NCI-H2196 treated with DMSO at 0.1 percent for 48 hours (cell line): ENCODE measurements around the gene TMC2.
A peak's percentile ranks its signal among the peaks of the same experiment; 100 is the strongest.
"Not testable (repeated sequence)": the region's sequence is repeated elsewhere in the genome, so short reads cannot be mapped to it uniquely, and the experiment has no call there.

Experiments
- DNase-seq: peaks from one replicate; lab custom pipeline; 2025; ENCODE audit not compliant: unreplicated experiment; lab: John Stamatoyannopoulos, UW

Gene TMC2

DNA sequence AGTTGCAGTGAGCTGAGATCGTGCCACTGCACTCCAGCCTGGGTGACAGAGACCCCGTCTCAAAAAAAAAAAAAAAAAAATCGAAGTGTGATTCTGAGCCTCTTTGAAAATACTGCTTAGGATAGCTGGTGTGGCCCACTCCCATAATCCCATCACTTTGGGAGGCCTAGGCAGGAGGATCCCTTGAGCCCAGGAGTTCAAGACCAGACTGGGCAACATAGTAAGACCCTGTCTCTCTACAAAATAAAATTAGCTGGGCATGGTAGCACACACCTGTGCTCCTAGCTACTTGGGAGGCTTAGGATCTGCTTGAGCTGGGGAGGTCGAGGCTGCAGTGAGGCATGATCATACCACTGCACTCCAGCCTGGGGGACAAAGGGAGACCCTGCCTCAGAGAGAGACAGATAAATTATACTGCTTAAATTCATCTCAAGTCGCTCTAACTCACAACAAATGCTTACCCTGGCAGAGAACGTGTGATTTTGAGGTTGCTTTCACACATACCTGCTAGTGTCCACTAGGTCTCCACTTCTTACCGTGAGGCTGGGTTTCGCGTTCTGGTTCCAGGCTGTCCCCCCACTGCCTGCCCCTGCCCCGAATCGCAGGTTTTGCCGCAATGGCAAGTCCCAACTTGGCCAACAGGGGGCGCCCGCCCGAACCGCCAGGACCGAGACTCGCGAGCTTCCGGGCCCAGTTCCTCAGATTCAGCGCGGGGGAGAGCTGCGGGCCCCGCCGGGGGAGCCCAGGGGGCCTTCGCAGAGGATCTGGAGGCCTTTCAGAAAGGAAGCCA, 12.3 kb upstream of the TMC2 start:
- peak; percentile 55 for DNase-seq

DNA sequence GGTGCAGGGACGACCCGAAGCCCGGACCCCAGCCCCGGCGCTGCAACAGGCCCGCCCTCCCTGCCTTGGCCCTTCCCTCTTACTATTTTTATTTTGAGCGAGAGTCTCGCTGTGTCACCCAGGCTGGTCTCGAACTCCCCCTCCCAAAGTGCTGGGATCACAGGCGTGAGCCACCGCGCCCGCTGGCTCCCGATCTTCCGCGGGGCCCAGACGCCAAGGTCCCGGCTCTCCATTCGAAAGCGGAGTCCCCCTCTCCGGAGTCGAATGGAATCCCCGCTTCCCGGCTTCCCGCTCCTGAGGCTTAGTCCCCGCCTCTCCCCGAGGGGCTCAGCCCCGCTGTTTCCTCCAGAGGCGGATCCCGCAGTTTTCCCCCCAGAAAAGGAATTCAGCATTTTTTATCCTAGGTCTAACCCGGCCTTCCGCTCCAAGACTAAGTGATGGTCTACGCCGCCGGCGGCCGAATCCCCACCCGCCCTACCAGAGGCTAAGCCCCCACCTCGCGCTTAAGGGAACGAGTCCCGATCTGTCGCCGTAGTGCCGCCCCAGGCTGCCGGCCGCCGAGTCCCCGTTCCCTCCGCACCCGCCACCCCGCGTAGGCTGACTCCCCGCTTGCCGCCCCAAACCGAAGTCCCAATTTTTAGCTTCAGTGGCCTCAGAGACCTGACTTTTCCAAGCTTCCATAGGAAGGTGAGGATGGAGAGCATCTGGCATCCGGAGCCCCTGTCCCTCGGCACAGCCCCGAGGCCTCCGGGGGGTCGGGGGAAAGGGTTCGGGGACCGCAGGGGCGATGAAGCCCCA, 11.5 kb upstream of the TMC2 start:
- no peak for DNase-seq

GRCh38 chr20:2526218-2526583, 10.2 kb upstream of the TMC2 start:
- DNase-seq = not testable (repeated sequence)

DNA sequence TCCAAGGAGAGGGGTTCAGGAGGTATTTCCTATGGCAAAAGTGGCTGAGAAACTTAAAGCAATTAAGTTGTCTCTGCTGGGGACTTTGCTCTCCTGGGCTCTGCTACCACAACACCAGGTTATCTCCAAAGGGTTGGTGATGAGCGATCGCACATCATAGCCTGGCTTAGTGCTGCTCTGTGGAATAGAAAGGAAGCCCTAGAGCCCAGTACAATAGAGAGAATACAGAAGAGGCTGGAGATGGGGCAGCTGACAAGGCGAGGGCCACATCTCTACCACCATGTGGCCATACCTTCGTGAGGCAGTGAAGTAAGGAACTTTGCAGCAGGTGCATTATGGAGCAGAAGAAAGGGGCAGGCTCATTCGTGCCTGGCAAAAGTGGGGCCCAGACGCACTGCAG, 8.6 kb upstream of the TMC2 start:
- no peak for DNase-seq

DNA sequence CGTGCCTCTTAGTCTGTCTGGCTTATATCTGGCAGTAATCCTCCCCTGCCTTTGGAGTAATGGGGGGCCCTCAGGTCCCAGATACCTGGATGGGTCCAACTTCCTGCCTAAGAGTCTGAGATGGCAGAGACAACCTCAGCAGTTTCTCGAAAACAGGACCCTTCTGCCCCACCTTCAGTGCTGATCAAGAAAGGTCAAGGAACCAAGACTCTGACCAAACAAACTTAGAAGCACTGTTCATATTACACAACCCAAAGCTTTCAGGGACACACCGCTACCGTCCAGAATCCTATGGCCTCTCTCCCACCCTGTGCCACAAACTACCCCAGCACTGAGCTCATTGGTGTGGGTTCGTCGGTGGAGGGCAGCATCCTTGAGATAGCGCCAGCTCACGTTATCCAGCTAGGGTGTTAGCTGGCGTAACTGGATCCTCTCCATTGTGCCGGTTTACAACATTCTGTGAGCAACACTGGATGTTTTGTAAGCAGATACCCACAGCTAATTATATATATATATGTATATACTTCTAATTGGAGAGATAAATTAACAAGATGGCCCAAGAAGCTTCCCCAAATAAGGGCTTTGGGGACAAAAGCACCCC, 7.6 kb upstream of the TMC2 start:
- DNase-seq = no peak

- DNase-seq = no peak
Observed at GRCh38 chr20:2533118-2533517, 3.3 kb upstream of the TMC2 start.

- no peak for DNase-seq
Observed at GRCh38 chr20:2535711-2536559, 438 bp upstream of the TMC2 start.

- DNase-seq = no peak
Observed at GRCh38 chr20:2537101-2537500, 728 bp downstream of the TMC2 start.

DNA sequence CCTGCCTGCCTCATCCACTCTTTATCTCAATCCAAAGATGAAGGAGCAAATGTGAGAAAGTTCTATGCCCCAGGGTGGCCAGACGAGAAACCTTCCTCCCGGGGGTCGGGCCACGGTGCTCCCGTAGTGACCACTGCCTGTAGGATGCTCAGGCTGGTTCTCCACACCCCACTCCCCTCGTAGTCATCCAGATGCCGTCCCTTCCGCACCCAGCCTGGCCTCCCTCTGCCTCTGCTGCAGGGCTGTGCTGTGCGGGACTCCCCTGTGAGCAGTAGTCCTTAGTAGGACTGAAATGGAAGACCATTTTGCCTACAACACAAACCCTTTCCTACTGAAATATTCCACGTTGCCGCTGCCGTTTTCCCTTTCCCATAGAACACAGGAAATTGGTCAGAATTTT, 2.0 kb downstream of the TMC2 start:
- no peak for DNase-seq

- DNase-seq = no peak
Observed at GRCh38 chr20:2538931-2539720, 2.8 kb downstream of the TMC2 start.

GRCh38 chr20:2541940-2542339, 5.6 kb downstream of the TMC2 start:
- no peak for DNase-seq

DNA sequence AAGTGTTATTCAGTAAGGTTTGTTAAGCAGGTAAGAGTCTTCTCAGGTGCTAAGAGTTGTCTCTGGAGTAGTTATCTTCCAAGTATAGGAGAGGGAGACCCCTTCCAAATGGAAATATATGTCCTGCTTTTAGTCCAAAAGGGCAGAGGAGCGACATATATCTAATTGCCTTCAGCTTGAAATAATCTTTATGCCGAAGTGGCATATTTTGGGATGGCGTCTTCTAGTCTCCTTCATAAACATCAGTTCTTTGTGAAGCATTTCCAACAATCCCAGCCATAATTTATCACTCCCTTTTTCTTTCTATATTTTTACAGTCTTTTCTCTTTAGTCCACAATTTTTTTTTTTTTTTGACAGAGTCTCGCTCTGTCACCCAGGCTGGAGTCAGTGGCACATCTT, 6.0 kb downstream of the TMC2 start:
- no peak for DNase-seq

- DNase-seq = no peak
Observed at GRCh38 chr20:2544211-2544610, 7.8 kb downstream of the TMC2 start.

DNA sequence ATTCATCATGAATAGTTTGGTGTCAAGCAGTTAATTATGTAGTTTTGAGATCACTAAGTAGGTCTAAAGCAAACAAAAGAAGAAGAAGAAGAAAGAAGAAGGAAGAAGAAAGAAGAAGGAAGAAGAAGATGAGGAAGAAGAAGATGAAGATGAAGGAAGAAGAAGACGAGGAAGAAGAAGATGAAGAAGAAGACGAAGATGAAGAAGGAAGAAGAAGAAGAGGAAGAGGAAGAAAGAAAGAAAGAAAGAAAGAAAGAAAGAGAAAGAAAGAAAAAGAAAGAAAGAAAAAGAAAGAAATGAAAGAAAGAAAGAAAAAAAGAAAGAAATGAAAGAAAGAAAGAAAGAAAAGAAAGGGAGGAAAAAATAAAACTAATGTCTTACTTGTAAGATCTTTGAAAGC, 9.2 kb downstream of the TMC2 start:
- no peak for DNase-seq

DNA sequence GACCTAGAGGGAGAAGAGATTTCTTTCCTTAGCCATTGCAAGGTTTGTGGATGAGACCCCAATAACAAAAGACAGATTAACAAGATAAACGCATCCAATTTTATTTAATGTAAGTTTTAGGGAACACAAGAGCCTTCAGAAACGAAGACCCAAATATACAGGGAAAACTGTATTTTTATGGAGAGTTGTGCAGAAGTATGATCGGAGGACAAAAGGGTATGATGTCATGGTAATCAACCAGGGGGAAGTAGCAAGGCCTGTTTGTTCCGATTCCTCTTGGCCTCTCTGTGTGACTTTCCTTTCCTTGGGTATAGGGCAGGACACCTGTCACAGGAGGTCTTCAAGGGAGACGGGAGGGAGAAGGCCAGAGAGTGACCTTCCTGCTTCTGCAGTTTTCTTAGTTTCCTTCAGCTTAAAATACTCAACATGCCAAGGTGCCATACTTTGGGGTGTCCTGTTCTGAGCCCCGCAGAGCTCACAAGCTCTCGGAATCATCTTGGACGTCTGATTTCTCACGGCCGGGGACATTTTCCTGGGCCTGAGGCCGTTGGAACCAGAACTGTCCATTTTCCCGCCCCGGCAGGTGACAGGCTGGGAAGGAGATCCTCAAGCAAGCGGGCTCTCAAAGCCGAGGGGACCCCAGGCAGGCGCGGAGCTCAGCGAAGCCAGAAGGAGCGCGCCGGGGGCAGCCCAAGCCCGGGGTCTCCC, 21.7 kb downstream of the TMC2 start:
- DNase-seq = no peak

DNA sequence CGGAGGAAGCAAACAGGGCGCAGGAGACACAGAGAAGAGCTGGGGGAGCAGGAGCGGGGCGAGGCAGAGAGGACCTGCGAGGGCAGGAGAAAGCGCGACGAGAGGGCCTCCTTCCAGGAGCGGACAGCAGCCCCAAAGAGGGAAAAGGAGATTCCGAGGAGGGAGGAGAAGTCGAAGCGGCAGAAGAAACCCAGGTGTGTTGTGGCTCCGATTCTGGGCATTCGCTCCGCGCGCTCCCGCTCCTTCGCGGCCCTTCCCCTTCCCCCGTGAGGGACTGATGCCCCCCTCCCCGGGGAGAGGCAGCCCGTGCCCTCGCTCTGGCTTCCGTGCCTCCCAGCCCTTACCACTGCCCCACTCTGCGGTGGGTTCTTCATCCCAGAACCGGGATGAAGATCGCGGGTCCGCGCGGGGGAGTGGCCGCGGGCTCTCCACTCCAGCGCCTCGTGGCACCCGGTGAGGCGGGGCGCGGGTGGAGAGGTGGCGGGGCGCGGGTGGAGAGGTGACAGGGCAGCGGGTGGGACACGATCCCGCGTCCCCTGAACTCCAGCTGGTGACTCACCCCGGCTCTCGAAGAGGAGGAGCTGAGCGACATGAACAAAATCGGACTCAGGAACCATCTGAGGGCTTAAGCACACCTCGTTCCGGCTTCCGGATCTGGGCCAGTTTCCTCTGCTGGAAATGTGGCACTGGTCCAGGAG, 22.4 kb downstream of the TMC2 start:
- DNase-seq = no peak

GRCh38 chr20:2559279-2559626, 22.9 kb downstream of the TMC2 start:
- DNase-seq = no peak

DNA sequence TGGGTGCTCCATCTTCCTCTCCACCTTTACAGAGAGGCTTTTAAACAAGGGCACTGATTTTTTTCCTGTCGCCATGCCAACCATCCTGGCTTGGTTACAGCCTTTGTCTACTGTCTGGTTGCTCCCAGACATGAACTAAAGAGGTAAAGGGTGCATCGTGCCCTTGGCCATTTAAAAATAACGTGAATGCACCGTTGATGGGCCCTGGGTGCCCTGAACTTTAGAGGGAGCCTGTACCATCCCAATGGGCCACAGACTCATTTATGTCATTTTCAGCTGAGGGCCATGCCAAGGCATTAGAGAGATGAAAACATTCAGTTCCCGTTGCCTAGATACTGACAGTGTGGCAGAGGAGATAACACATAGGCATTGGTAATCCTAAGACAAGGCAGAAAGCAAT, 23.3 kb downstream of the TMC2 start:
- no peak for DNase-seq

DNA sequence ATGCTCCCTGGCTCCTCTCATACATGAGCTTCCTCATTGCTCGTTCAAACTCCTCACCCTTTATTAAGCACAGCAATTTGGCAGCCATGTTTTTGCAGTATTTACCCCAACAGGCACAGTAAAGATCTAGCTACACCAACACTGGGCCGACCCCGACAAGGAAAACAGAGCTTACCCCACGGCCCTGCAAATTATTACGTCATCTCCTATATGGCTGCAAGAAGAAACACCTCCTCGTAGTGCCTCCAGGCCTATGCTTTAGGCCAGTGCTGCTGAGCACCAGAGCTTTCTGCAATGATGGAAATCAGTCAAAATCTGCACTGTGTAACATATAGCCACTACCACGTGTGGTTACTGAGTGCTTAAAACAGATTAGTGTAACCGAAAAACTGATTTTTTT, 26.7 kb downstream of the TMC2 start:
- DNase-seq = no peak
